ENCODE measurements around the gene MYH10. TPM values are rescaled to one million over a fixed set of nuclear protein-coding genes. Genes with fewer than 3 reads are reported as not detected.

The MYH10 gene
- total RNA-seq, 1 experiment from 2014 or later = 84.4 TPM

- DNase-seq = peak; percentile 33
- no peaks in the 10 kb centered on the region for H3K27me3 ChIP-seq (ENCODE audit: control insufficient read depth, insufficient read depth, low read length)
- H3K36me3 ChIP-seq (replicated peaks; ENCODE audit: control insufficient read depth, insufficient read depth, low read length) = peaks cover 5% of the 10 kb centered on the region
- no peak overlapping the region for H3K4me3 ChIP-seq (ENCODE audit: insufficient read depth, low read depth, low read length)
Observed at GRCh38 chr17:8467527-8467926, 163.0 kb downstream of the MYH10 start.

GRCh38 chr17:8466873-8467272, 163.7 kb downstream of the MYH10 start:
- DNase-seq = peak; percentile 40
- Histone ChIP-seq H3K4me3 (ENCODE audit: insufficient read depth, low read depth, low read length) (no peak overlapping the region), H3K36me3 (replicated peaks; ENCODE audit: control insufficient read depth, insufficient read depth, low read length) (peaks cover 8% of the 10 kb centered on the region), H3K27me3 (ENCODE audit: control insufficient read depth, insufficient read depth, low read length) (no peaks in the 10 kb centered on the region)

GRCh38 chr17:8466456-8466855, 164.1 kb downstream of the MYH10 start:
- no peak for DNase-seq
- H3K4me3 ChIP-seq (ENCODE audit: insufficient read depth, low read depth, low read length) = no peak overlapping the region
- no peaks in the 10 kb centered on the region for H3K27me3 ChIP-seq (ENCODE audit: control insufficient read depth, insufficient read depth, low read length)
- peaks cover 9% of the 10 kb centered on the region for H3K36me3 ChIP-seq (replicated peaks; ENCODE audit: control insufficient read depth, insufficient read depth, low read length)

- H3K4me3 ChIP-seq (ENCODE audit: insufficient read depth, low read depth, low read length) = no peak overlapping the region
- DNase-seq = no peak
- peaks cover 10% of the 10 kb centered on the region for H3K36me3 ChIP-seq (replicated peaks; ENCODE audit: control insufficient read depth, insufficient read depth, low read length)
- no peaks in the 10 kb centered on the region for H3K27me3 ChIP-seq (ENCODE audit: control insufficient read depth, insufficient read depth, low read length)
Observed at GRCh38 chr17:8465759-8466158, 164.8 kb downstream of the MYH10 start.

GRCh38 chr17:8465356-8465755, 165.2 kb downstream of the MYH10 start:
- no peaks in the 10 kb centered on the region for H3K27me3 ChIP-seq (ENCODE audit: control insufficient read depth, insufficient read depth, low read length)
- no peak overlapping the region for H3K4me3 ChIP-seq (ENCODE audit: insufficient read depth, low read depth, low read length)
- H3K36me3 ChIP-seq (replicated peaks; ENCODE audit: control insufficient read depth, insufficient read depth, low read length) = peaks cover 10% of the 10 kb centered on the region
- DNase-seq = no peak

- peaks cover 13% of the 10 kb centered on the region for H3K36me3 ChIP-seq (replicated peaks; ENCODE audit: control insufficient read depth, insufficient read depth, low read length)
- no peak overlapping the region for H3K4me3 ChIP-seq (ENCODE audit: insufficient read depth, low read depth, low read length)
- H3K27me3 ChIP-seq (ENCODE audit: control insufficient read depth, insufficient read depth, low read length) = no peaks in the 10 kb centered on the region
- DNase-seq = no peak
Observed at GRCh38 chr17:8464941-8465340, 165.6 kb downstream of the MYH10 start.

- peaks cover 13% of the 10 kb centered on the region for H3K36me3 ChIP-seq (replicated peaks; ENCODE audit: control insufficient read depth, insufficient read depth, low read length)
- H3K27me3 ChIP-seq (ENCODE audit: control insufficient read depth, insufficient read depth, low read length) = no peaks in the 10 kb centered on the region
- H3K4me3 ChIP-seq (ENCODE audit: insufficient read depth, low read depth, low read length) = no peak overlapping the region
Observed at GRCh38 chr17:8463099-8463498, 167.4 kb downstream of the MYH10 start.

GRCh38 chr17:8462564-8462963, 168.0 kb downstream of the MYH10 start:
- Histone ChIP-seq H3K4me3 (ENCODE audit: insufficient read depth, low read depth, low read length) (no peak overlapping the region), H3K27me3 (ENCODE audit: control insufficient read depth, insufficient read depth, low read length) (no peaks in the 10 kb centered on the region), H3K36me3 (replicated peaks; ENCODE audit: control insufficient read depth, insufficient read depth, low read length) (peaks cover 14% of the 10 kb centered on the region)
- no peak for DNase-seq

More at GRCh38 chr17:8463099-8463498, 167.4 kb downstream of the MYH10 start:
- DNase-seq = no peak

- Histone ChIP-seq H3K36me3 (replicated peaks; ENCODE audit: control insufficient read depth, insufficient read depth, low read length) (peaks cover 17% of the 10 kb centered on the region), H3K27me3 (ENCODE audit: control insufficient read depth, insufficient read depth, low read length) (no peaks in the 10 kb centered on the region), H3K4me3 (ENCODE audit: insufficient read depth, low read depth, low read length) (no peak overlapping the region)
- DNase-seq = no peak
Observed at GRCh38 chr17:8459831-8460230, 170.7 kb downstream of the MYH10 start.

- no peak overlapping the region for H3K4me3 ChIP-seq (ENCODE audit: insufficient read depth, low read depth, low read length)
- peaks cover 18% of the 10 kb centered on the region for H3K36me3 ChIP-seq (replicated peaks; ENCODE audit: control insufficient read depth, insufficient read depth, low read length)
Observed at GRCh38 chr17:8459107-8459506, 171.4 kb downstream of the MYH10 start.

GRCh38 chr17:8458128-8458527, 172.4 kb downstream of the MYH10 start:
- DNase-seq = no peak
- no peak overlapping the region for H3K4me3 ChIP-seq (ENCODE audit: insufficient read depth, low read depth, low read length)
- no peaks in the 10 kb centered on the region for H3K27me3 ChIP-seq (ENCODE audit: control insufficient read depth, insufficient read depth, low read length)
- peaks cover 18% of the 10 kb centered on the region for H3K36me3 ChIP-seq (replicated peaks; ENCODE audit: control insufficient read depth, insufficient read depth, low read length)

More at GRCh38 chr17:8459107-8459506, 171.4 kb downstream of the MYH10 start:
- H3K27me3 ChIP-seq (ENCODE audit: control insufficient read depth, insufficient read depth, low read length) = no peaks in the 10 kb centered on the region
- DNase-seq = no peak

GRCh38 chr17:8455665-8456209, 174.8 kb downstream of the MYH10 start:
- H3K36me3 ChIP-seq (replicated peaks; ENCODE audit: control insufficient read depth, insufficient read depth, low read length) = peaks cover 15% of the 10 kb centered on the region
- no peaks in the 10 kb centered on the region for H3K27me3 ChIP-seq (ENCODE audit: control insufficient read depth, insufficient read depth, low read length)
- no peak for DNase-seq
- no peak overlapping the region for H3K4me3 ChIP-seq (ENCODE audit: insufficient read depth, low read depth, low read length)

- Histone ChIP-seq H3K36me3 (replicated peaks; ENCODE audit: control insufficient read depth, insufficient read depth, low read length) (peaks cover 15% of the 10 kb centered on the region), H3K27me3 (ENCODE audit: control insufficient read depth, insufficient read depth, low read length) (no peaks in the 10 kb centered on the region), H3K4me3 (ENCODE audit: insufficient read depth, low read depth, low read length) (no peak overlapping the region)
- DNase-seq = no peak
Observed at GRCh38 chr17:8453326-8453725, 177.2 kb downstream of the MYH10 start.

GRCh38 chr17:8451933-8452614, 178.5 kb downstream of the MYH10 start:
- DNase-seq = no peak
- peaks cover 12% of the 10 kb centered on the region for H3K36me3 ChIP-seq (replicated peaks; ENCODE audit: control insufficient read depth, insufficient read depth, low read length)
- H3K27me3 ChIP-seq (ENCODE audit: control insufficient read depth, insufficient read depth, low read length) = no peaks in the 10 kb centered on the region
- H3K4me3 ChIP-seq (ENCODE audit: insufficient read depth, low read depth, low read length) = no peak overlapping the region

GRCh38 chr17:8448310-8448709, 182.2 kb downstream of the MYH10 start:
- no peaks in the 10 kb centered on the region for H3K27me3 ChIP-seq (ENCODE audit: control insufficient read depth, insufficient read depth, low read length)
- H3K36me3 ChIP-seq (replicated peaks; ENCODE audit: control insufficient read depth, insufficient read depth, low read length) = peaks cover 7% of the 10 kb centered on the region
- H3K4me3 ChIP-seq (ENCODE audit: insufficient read depth, low read depth, low read length) = no peak overlapping the region
- no peak for DNase-seq

Measured in H7 (cell line).